Suprapubic skin (tissue), 4 donors: ENCODE data around the gene DNAH8. TPM values are rescaled to one million over a fixed set of nuclear protein-coding genes. Genes with fewer than 3 reads are reported as not detected.
"Not testable (repeated sequence)": the region's sequence is repeated elsewhere in the genome, so short reads cannot be mapped to it uniquely, and the experiment has no call there.

ENCODE experiments used
- DNase-seq, 2 donors: peaks; one replicate each; pipeline ENCODE4 v3.0.0-alpha.2; 2019; ENCODE audit warnings: low spot score in 2 of 2
- H3K27ac ChIP-seq: fragments of 200-600 bp; sonication (generic); one replicate; pipeline ENCODE4 v1.5.1; 2019
- H3K27me3 ChIP-seq: fragments of 200-600 bp; sonication (generic); one replicate; pipeline ENCODE4 v1.5.1; 2019
- H3K36me3 ChIP-seq: fragments of 200-600 bp; sonication (generic); one replicate; pipeline ENCODE4 v1.5.1; 2019
- H3K4me1 ChIP-seq: fragments of 200-600 bp; sonication (generic); one replicate; pipeline ENCODE4 v1.5.1; 2019
- H3K4me3 ChIP-seq: fragments of 200-600 bp; sonication (generic); one replicate; pipeline ENCODE4 v1.5.1; 2019; ENCODE audit warnings: mild to moderate bottlenecking
- H3K9me3 ChIP-seq: fragments of 200-600 bp; sonication (generic); one replicate; pipeline ENCODE4 v1.5.1; 2019
- EP300 ChIP-seq: sonication (generic); formaldehyde crosslinking; IDR thresholded peaks from one replicate; pipeline ENCODE4 v1.6.1; 2017; ENCODE audit warnings: antibody characterized with exemption
- POLR2A ChIP-seq, 2 donors: fragments of 450-650 bp; IDR thresholded peaks; one replicate each; pipeline ENCODE4 v1.6.1; 2017; ENCODE audit warnings: antibody characterized with exemption in 2 of 2, mild to moderate bottlenecking in 2 of 2, moderate library complexity in 2 of 2
- POLR2AphosphoS5 ChIP-seq, 3 donors: sonication (generic); formaldehyde crosslinking; IDR thresholded peaks; one replicate each; pipeline ENCODE4 v1.6.1; 2017; ENCODE audit warnings: antibody characterized with exemption in 3 of 3
- WGBS: methylation state at CpG from one replicate; pipeline ENCODE4 v1.1.5; 2018; 5-methylcytosine and 5-hydroxymethylcytosine counted together
- total RNA-seq, 4 donors: library from RNA; depleted of rRNA; stranded (reverse); fragments of >200 nt; gene quantifications; one replicate each; pipeline ENCODE4 v1.1.0, GENCODE V29; 2016
- TF ChIP-seq, protein P1 (sequence below), 2 donors: fragments of 200-600 bp in 1 of 2; fragments of 450-650 bp in 1 of 2; sonication (generic) in 1 of 2; IDR thresholded peaks; one replicate each; pipeline ENCODE4 v1.5.1; 2016 to 2019; ENCODE audit warnings: antibody characterized with exemption in 2 of 2, mild to moderate bottlenecking in 1 of 2, moderate library complexity in 1 of 2

DNAH8 gene
- total RNA-seq, 4 donors from 2014 or later = 0.04 to 0.23 (median 0.08) TPM; not detected in 1

DNA sequence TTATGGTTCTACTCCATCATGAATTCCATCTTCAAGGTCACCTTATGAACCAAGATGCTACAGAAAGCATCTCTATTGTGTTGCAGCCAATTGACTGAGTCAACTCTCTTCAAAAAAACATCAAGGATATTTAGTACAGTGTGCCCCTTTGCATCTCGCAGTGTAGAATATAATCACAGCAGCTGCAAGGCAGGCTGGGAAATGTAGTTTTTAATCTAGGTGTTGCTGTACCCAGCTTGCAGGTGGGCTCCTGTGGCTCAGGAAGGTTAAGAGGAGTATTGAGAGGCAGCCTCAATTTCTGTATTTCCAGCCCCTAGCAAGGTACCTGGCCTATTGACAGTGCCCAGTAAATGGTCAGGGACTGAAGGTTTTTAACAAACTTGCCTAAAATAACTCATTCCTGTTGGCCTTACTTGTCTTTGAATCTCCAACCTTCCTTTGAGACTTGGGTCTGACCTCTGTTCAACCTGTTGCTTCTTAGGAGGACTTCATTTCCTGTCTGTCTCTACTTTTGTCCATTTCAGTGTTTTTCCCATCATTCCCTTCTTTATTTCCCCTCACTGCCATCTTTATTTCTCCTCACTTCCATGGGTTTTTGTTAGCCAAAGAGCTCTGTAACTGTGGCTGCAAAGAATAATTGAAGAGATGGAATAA is 150.5 kb downstream of the DNAH8 start:
- no peaks in the 10 kb centered on the region for H3K4me1 ChIP-seq
- no peak for DNase-seq
- H3K36me3 ChIP-seq = no peaks in the 10 kb centered on the region
- TF ChIP-seq, protein P1, sequence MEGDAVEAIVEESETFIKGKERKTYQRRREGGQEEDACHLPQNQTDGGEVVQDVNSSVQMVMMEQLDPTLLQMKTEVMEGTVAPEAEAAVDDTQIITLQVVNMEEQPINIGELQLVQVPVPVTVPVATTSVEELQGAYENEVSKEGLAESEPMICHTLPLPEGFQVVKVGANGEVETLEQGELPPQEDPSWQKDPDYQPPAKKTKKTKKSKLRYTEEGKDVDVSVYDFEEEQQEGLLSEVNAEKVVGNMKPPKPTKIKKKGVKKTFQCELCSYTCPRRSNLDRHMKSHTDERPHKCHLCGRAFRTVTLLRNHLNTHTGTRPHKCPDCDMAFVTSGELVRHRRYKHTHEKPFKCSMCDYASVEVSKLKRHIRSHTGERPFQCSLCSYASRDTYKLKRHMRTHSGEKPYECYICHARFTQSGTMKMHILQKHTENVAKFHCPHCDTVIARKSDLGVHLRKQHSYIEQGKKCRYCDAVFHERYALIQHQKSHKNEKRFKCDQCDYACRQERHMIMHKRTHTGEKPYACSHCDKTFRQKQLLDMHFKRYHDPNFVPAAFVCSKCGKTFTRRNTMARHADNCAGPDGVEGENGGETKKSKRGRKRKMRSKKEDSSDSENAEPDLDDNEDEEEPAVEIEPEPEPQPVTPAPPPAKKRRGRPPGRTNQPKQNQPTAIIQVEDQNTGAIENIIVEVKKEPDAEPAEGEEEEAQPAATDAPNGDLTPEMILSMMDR (IDR thresholded peaks at IDR 0.05) = no peak
- TF ChIP-seq POLR2AphosphoS5 (IDR thresholded peaks at IDR 0.05) (no peak), POLR2A (IDR thresholded peaks at IDR 0.05) (no peak), EP300 (no peak)
- peaks cover 13% of the 10 kb centered on the region for H3K27me3 ChIP-seq
- no peaks in the 10 kb centered on the region for H3K9me3 ChIP-seq
- no peak overlapping the region for H3K4me3 ChIP-seq
- H3K27ac ChIP-seq = no peak overlapping the region
- 67% methylated on average over 1 of the region's 1 CpG for WGBS

- H3K4me3 ChIP-seq = no peak overlapping the region
- 63% methylated on average over 2 of the region's 2 CpGs for WGBS
- peaks cover 13% of the 10 kb centered on the region for H3K27me3 ChIP-seq
- H3K9me3 ChIP-seq = no peaks in the 10 kb centered on the region
- H3K4me1 ChIP-seq = no peaks in the 10 kb centered on the region
- TF ChIP-seq EP300 (no peak), POLR2A (IDR thresholded peaks at IDR 0.05) (no peak), POLR2AphosphoS5 (IDR thresholded peaks at IDR 0.05) (no peak)
- TF ChIP-seq, protein P1 (IDR thresholded peaks at IDR 0.05) = no peak
- DNase-seq = no peak
- H3K36me3 ChIP-seq = no peaks in the 10 kb centered on the region
- H3K27ac ChIP-seq = no peak overlapping the region
Measured at GRCh38 chr6:38867726-38868125, 152.6 kb downstream of the DNAH8 start.

GRCh38 chr6:38871741-38872568 is 156.8 kb downstream of the DNAH8 start:
- no peaks in the 10 kb centered on the region for H3K4me1 ChIP-seq
- TF ChIP-seq, protein P1 (IDR thresholded peaks at IDR 0.05) = peak; percentile 24 to 82
- no peak for TF ChIP-seq POLR2AphosphoS5 (IDR thresholded peaks at IDR 0.05)
- DNase-seq = no peak
- WGBS = 34% methylated on average over 15 of the region's 15 CpGs
- no peaks in the 10 kb centered on the region for H3K36me3 ChIP-seq
- no peaks in the 10 kb centered on the region for H3K9me3 ChIP-seq
- H3K4me3 ChIP-seq = no peak overlapping the region
- H3K27ac ChIP-seq = no peak overlapping the region
- H3K27me3 ChIP-seq = peaks cover 10% of the 10 kb centered on the region

GRCh38 chr6:38873001-38873400 is 157.9 kb downstream of the DNAH8 start:
- 73% methylated on average over 6 of the region's 6 CpGs for WGBS
- TF ChIP-seq, protein P1 (IDR thresholded peaks at IDR 0.05) = no peak
- TF ChIP-seq POLR2AphosphoS5 (IDR thresholded peaks at IDR 0.05) (no peak), POLR2A (IDR thresholded peaks at IDR 0.05) (no peak), EP300 (no peak)
- Histone ChIP-seq H3K9me3 (no peaks in the 10 kb centered on the region), H3K27ac (no peak overlapping the region), H3K27me3 (peaks cover 10% of the 10 kb centered on the region), H3K4me1 (no peaks in the 10 kb centered on the region), H3K4me3 (no peak overlapping the region), H3K36me3 (no peaks in the 10 kb centered on the region)
- DNase-seq = no peak

DNA sequence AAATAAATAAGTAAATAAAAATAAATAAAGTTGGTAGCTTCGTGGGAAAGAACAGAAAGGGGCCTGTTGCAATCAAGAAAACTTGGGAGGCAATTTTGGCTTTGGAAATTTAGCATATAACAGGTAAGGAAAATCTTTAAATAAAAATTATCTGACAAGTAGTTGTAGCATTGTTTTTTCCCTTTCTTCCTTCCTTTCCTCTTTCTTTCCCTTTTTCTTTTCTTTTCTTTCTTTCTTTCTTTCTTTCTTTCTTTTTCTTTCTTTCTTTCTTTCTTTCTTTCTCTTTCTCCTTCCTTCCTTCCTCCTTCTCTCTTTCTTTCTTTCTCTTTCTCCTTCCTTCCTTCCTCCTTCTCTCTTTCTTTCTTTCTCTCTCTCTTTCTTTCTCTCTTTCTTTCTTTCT is 158.7 kb downstream of the DNAH8 start:
- DNase-seq = not testable (repeated sequence)
- 84% methylated on average over 1 of the region's 1 CpG for WGBS

More for the DNA sequence above, 158.7 kb downstream of the DNAH8 start:
- not testable (repeated sequence) for H3K36me3 ChIP-seq, H3K4me1 ChIP-seq, H3K9me3 ChIP-seq, H3K27ac ChIP-seq, H3K4me3 ChIP-seq
- peaks cover 10% of the 10 kb centered on the region for H3K27me3 ChIP-seq
